Caco-2 (cell line): ENCODE results near the gene AGFG2. TPM values are rescaled to one million over a fixed set of nuclear protein-coding genes. Genes with fewer than 3 reads are reported as not detected.

Experiments
- BruUV-seq: library from RNA; stranded (reverse); fragments of 400-500 nt; replicated peaks from 2 replicates; lab custom pipeline; 2021; lab: Mats Ljungman, UMichigan
- CTCF ChIA-PET: fragments of 300-600 bp; sonication (Branson Sonifier 250); formaldehyde crosslinking; loops from one replicate; lab custom pipeline; 2022; ENCODE audit warnings: antibody characterized with exemption; lab: Charles Lee
- POLR2A ChIA-PET: fragments of 300-600 bp; sonication (Branson Sonifier 250); formaldehyde crosslinking; loops from one replicate; lab custom pipeline; 2022; ENCODE audit warnings: antibody characterized with exemption; lab: Charles Lee
- DNase-seq, 2 experiments: peaks; one replicate each; pipeline versions ENCODE4 v3.0.0 to v3.0.0-alpha.2; 2020 to 2022
- H3K27me3 ChIP-seq: replicated peaks from 2 replicates; pipeline ENCODE4 v1.6.0; 2011; ENCODE audit warnings: low read length; ENCODE audit not compliant: control insufficient read depth, insufficient read depth
- H3K36me3 ChIP-seq: 2 replicates; pipeline ENCODE4 v1.5.1; 2011; ENCODE audit warnings: low read length; ENCODE audit not compliant: control insufficient read depth, insufficient read depth
- H3K4me1 ChIP-seq: fragments of 250-450 bp; sonication (Bioruptor Pico); 2 replicates; pipeline ENCODE4 v1.5.1; 2020; ENCODE audit warnings: mild to moderate bottlenecking
- H3K4me3 ChIP-seq: 2 replicates; pipeline ENCODE4 v1.5.1; 2011; ENCODE audit warnings: low read depth, mild to moderate bottlenecking, control low read depth, low read length
- H3K9me3 ChIP-seq: fragments of 250-450 bp; sonication (Bioruptor Pico); 2 replicates; pipeline ENCODE4 v1.5.1; 2020; ENCODE audit warnings: mild to moderate bottlenecking, moderate library complexity
- H3K27ac Mint-ChIP-seq: one replicate; pipeline ENCODE4 v1.8.0; 2022; ENCODE audit warnings: mixed read lengths; ENCODE audit not compliant: unreplicated experiment
- H3K27me3 Mint-ChIP-seq: one replicate; pipeline ENCODE4 v1.8.0; 2022; ENCODE audit warnings: mixed read lengths; ENCODE audit not compliant: insufficient read depth, unreplicated experiment
- H3K36me3 Mint-ChIP-seq: one replicate; pipeline ENCODE4 v1.8.0; 2022; ENCODE audit warnings: mild to moderate bottlenecking, mixed read lengths; ENCODE audit not compliant: insufficient read depth, unreplicated experiment
- H3K4me1 Mint-ChIP-seq: one replicate; pipeline ENCODE4 v1.8.0; 2022; ENCODE audit warnings: low read depth, mixed read lengths; ENCODE audit not compliant: unreplicated experiment
- H3K4me3 Mint-ChIP-seq: one replicate; pipeline ENCODE4 v1.8.0; 2022; ENCODE audit warnings: mild to moderate bottlenecking, moderate library complexity, mixed read lengths; ENCODE audit not compliant: unreplicated experiment
- H3K9me3 Mint-ChIP-seq: one replicate; pipeline ENCODE4 v1.8.0; 2022; ENCODE audit warnings: mixed read lengths; ENCODE audit not compliant: unreplicated experiment
- intact Hi-C: fragments of 100-400 bp; cut with micrococcal nuclease; formaldehyde crosslinking; loops from one replicate; pipeline ENCODE4 v1.10.0; 2022; ENCODE audit not compliant: unreplicated experiment
- total RNA-seq: library from RNA; stranded (reverse); gene quantifications from 2 replicates; pipeline ENCODE4 v1.2.3, GENCODE V29; 2022
- TF ChIP-seq, protein P1 (sequence below), 2 experiments: fragments of 200-600 bp in 1 of 2; IDR thresholded peaks; 1 replicate in 1 of 2; 2 replicates in 1 of 2; pipeline versions ENCODE4 v1.5.1 to v1.8.0; 2011 to 2022; ENCODE audit warnings: antibody characterized with exemption in 1 of 2, control low read depth in 1 of 2, inconsistent platforms in 1 of 2, low read depth in 1 of 2, low read length in 1 of 2, mild to moderate bottlenecking in 1 of 2, moderate library complexity in 1 of 2; ENCODE audit not compliant: insufficient read depth in 1 of 2, severe bottlenecking in 1 of 2, unreplicated experiment in 1 of 2

The AGFG2 gene
- total RNA-seq, 1 experiment from 2014 or later, result 60.7 TPM

- ChIA-PET CTCF (interaction anchor here (0.7 to 3.1 kb wide), 2 partner anchors 21 to 24 kb away, joined by 3 to 15 read pairs; partner anchors contain the start of genes FBXO24 and LRCH4), POLR2A (interaction anchor here (0.5 kb wide), 1 partner anchor 462 kb away, joined by 3 read pairs; no protein-coding TSS in a partner anchor)
- no peak overlapping the region for H3K4me3 Mint-ChIP-seq
- no peak overlapping the region for H3K4me3 ChIP-seq
- peak overlapping the region; percentile 66 for H3K27ac Mint-ChIP-seq
- BruUV-seq, result TSS peak; percentile 13
- no peaks in the 10 kb centered on the region for H3K9me3 Mint-ChIP-seq
- peaks cover 7% of the 10 kb centered on the region for H3K4me1 Mint-ChIP-seq
- H3K27me3 Mint-ChIP-seq, result no peaks in the 10 kb centered on the region
- TF ChIP-seq, protein P1, sequence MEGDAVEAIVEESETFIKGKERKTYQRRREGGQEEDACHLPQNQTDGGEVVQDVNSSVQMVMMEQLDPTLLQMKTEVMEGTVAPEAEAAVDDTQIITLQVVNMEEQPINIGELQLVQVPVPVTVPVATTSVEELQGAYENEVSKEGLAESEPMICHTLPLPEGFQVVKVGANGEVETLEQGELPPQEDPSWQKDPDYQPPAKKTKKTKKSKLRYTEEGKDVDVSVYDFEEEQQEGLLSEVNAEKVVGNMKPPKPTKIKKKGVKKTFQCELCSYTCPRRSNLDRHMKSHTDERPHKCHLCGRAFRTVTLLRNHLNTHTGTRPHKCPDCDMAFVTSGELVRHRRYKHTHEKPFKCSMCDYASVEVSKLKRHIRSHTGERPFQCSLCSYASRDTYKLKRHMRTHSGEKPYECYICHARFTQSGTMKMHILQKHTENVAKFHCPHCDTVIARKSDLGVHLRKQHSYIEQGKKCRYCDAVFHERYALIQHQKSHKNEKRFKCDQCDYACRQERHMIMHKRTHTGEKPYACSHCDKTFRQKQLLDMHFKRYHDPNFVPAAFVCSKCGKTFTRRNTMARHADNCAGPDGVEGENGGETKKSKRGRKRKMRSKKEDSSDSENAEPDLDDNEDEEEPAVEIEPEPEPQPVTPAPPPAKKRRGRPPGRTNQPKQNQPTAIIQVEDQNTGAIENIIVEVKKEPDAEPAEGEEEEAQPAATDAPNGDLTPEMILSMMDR (IDR thresholded peaks at IDR 0.05; ENCODE audit: insufficient read depth in 1 of 2, low read depth in 1 of 2, low read length in 1 of 2, severe bottlenecking in 1 of 2, unreplicated experiment in 1 of 2), result no peak
- H3K4me1 ChIP-seq, result peaks cover 9% of the 10 kb centered on the region; the same call in 1 of the 2 replicates
- no peaks in the 10 kb centered on the region for H3K27me3 ChIP-seq
- H3K36me3 ChIP-seq, result no peaks in the 10 kb centered on the region; the same call in 1 of the 2 replicates
- H3K9me3 ChIP-seq, result no peaks in the 10 kb centered on the region
- intact Hi-C loops, result no loop called here
- no peak for DNase-seq
- peaks cover 55% of the 10 kb centered on the region for H3K36me3 Mint-ChIP-seq
Measured at GRCh38 chr7:100565133-100565571, 26.1 kb downstream of the AGFG2 start.

- ChIA-PET CTCF (interaction anchor here (0.7 to 3.1 kb wide), 2 partner anchors 20 to 23 kb away, joined by 3 to 15 read pairs; partner anchors contain the start of genes FBXO24 and LRCH4), POLR2A (interaction anchor here (1.0 kb wide), 1 partner anchor 20 kb away, joined by 3 read pairs; the partner anchor contains the start of gene FBXO24)
- Mint-ChIP-seq H3K36me3 (peaks cover 65% of the 10 kb centered on the region), H3K9me3 (no peaks in the 10 kb centered on the region), H3K4me3 (no peak overlapping the region), H3K27me3 (no peaks in the 10 kb centered on the region), H3K4me1 (peaks cover 7% of the 10 kb centered on the region), H3K27ac (no peak overlapping the region)
- Histone ChIP-seq H3K36me3 (no peaks in the 10 kb centered on the region; the same call in 1 of the 2 replicates), H3K27me3 (no peaks in the 10 kb centered on the region), H3K4me3 (no peak overlapping the region), H3K4me1 (peaks cover 15% of the 10 kb centered on the region), H3K9me3 (no peaks in the 10 kb centered on the region)
- TF ChIP-seq, protein P1 (IDR thresholded peaks at IDR 0.05; ENCODE audit: insufficient read depth in 1 of 2, low read depth in 1 of 2, low read length in 1 of 2, severe bottlenecking in 1 of 2, unreplicated experiment in 1 of 2), result no peak
- no TSS peak for BruUV-seq
- intact Hi-C loops, result no loop called here
- DNase-seq, result no peak
Measured at GRCh38 chr7:100566018-100566531, 27.1 kb downstream of the AGFG2 start.

DNA sequence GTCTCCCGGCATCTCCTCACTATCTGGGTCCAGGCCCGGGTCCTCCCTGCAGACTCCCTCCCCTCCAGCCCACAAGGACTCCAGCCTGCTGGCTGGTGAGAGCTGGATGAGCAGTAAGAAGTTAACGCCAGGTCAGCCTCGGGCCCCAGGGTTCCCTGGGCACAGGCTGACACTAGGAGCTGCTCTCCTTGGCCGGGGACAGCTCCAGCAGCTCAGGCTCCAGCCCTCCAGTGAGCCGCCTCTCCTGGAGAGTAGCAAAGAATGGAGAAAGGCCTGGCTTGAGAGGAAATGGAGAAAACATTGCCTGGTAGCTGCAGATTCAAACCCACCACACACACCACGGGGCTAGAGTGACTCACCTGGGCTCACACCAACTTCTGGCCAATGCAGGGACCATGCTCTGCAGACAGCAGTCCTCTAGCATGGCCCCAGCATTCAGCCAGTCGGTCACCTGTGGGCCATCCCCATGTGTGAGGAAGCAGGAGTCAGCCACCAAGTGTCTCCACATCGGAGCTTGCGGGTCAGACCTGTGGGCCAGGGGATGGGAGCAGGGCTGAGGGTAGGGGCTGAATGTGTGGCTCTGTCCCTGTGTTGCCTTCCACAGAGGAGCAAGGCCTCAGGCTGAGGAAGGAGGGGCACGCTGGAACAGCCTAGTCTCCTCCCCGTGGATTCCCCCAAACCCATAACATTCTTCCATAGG lies 28.2 kb downstream of the AGFG2 start:
- BruUV-seq, result no TSS peak
- intact Hi-C loops, result no loop called here
- Mint-ChIP-seq H3K27me3 (no peaks in the 10 kb centered on the region), H3K9me3 (no peaks in the 10 kb centered on the region), H3K36me3 (peaks cover 76% of the 10 kb centered on the region), H3K4me3 (no peak overlapping the region), H3K4me1 (peaks cover 13% of the 10 kb centered on the region), H3K27ac (no peak overlapping the region)
- Histone ChIP-seq H3K4me1 (peaks cover 26% of the 10 kb centered on the region), H3K4me3 (no peak overlapping the region), H3K9me3 (no peaks in the 10 kb centered on the region), H3K27me3 (no peaks in the 10 kb centered on the region), H3K36me3 (no peaks in the 10 kb centered on the region; the same call in 1 of the 2 replicates)
- TF ChIP-seq, protein P1 (IDR thresholded peaks at IDR 0.05; ENCODE audit: insufficient read depth in 1 of 2, low read depth in 1 of 2, low read length in 1 of 2, severe bottlenecking in 1 of 2, unreplicated experiment in 1 of 2), result no peak
- CTCF ChIA-PET, result interaction anchor here (0.5 to 1.1 kb wide), 2 partner anchors 7 to 34 kb away, joined by 3 read pairs; no protein-coding TSS in a partner anchor
- no peak for DNase-seq
- POLR2A ChIA-PET, result interaction anchor here (0.6 to 1.0 kb wide), 2 partner anchors 19 to 123 kb away, joined by 3 read pairs; partner anchors contain the start of gene FBXO24
